OCI-LY1 (cell line): Measurements from ENCODE around the gene RAB1A.

Experiments
- EZH2 ChIP-seq: fragments of 200-600 bp; sonication (generic), shearing (Covaris generic); IDR thresholded peaks from 2 replicates; pipeline ENCODE4 v1.8.0; 2017; ENCODE audit warnings: borderline replicate concordance, mixed run types, mild to moderate bottlenecking, antibody characterized with exemption, low read length, moderate library complexity, mixed read lengths
- TF ChIP-seq, protein P1 (sequence below): fragments of 200-600 bp; sonication (generic), shearing (Covaris generic); IDR thresholded peaks from 2 replicates; pipeline ENCODE4 v1.5.1; 2017; ENCODE audit warnings: mild to moderate bottlenecking, antibody characterized with exemption, low read length, moderate library complexity, mixed read lengths

DNA sequence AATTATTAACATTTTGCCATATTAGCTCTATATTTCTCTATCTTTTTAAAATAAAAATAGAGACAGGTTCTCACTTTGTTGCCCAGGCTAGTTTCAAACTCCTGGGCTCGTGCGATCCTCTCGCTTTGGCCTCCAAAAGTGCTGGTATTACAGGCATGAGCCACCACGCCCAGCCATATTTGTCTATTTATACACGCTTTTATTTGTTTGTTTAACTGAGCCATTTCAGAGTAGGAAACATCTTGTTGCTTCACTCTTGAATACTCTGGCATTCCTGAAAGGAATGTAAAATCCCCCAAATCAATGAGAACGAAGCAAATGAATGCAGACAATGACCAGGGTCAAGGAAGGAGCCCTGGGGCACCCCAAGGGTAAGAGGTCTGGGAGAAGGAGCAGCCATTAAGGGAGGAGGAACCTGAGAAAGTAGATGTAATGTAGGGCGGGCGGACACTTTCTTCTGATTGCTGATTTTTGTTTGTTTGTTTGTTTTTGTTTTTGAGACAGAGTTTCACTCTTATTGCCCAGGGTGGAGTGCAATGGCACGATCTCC is 31.7 kb upstream of the RAB1A start:
- TF ChIP-seq, protein P1, sequence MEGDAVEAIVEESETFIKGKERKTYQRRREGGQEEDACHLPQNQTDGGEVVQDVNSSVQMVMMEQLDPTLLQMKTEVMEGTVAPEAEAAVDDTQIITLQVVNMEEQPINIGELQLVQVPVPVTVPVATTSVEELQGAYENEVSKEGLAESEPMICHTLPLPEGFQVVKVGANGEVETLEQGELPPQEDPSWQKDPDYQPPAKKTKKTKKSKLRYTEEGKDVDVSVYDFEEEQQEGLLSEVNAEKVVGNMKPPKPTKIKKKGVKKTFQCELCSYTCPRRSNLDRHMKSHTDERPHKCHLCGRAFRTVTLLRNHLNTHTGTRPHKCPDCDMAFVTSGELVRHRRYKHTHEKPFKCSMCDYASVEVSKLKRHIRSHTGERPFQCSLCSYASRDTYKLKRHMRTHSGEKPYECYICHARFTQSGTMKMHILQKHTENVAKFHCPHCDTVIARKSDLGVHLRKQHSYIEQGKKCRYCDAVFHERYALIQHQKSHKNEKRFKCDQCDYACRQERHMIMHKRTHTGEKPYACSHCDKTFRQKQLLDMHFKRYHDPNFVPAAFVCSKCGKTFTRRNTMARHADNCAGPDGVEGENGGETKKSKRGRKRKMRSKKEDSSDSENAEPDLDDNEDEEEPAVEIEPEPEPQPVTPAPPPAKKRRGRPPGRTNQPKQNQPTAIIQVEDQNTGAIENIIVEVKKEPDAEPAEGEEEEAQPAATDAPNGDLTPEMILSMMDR, result no peak
- TF ChIP-seq EZH2, result no peak
